Right kidney (tissue), 1 donor: ENCODE results near the gene TTC28.
"Not testable (repeated sequence)": the region's sequence is repeated elsewhere in the genome, so short reads cannot be mapped to it uniquely, and the experiment has no call there.

Experiments
- DNase-seq: peaks from one replicate; pipeline ENCODE4 v3.0.0-alpha.2; 2016

The TTC28 gene

DNA sequence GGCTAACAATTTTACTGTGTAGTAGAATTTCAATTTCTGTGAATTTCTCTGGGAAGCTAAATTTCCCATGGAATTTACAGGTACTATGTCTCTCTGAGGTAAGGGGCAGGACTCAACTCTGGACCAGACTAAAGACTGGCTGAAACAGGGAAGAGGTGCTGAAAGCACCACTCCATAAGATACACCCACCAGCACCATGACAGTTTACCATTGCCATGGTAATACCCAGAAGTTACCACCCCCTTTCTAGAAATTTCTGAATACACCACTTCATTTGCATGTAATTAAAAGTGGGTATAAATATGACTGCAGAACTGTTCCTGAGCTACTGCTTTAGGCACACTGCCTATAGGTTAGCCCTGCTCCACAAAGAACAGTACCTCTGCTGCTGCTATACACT is 274.1 kb downstream of the TTC28 start:
- no peak for DNase-seq

DNA sequence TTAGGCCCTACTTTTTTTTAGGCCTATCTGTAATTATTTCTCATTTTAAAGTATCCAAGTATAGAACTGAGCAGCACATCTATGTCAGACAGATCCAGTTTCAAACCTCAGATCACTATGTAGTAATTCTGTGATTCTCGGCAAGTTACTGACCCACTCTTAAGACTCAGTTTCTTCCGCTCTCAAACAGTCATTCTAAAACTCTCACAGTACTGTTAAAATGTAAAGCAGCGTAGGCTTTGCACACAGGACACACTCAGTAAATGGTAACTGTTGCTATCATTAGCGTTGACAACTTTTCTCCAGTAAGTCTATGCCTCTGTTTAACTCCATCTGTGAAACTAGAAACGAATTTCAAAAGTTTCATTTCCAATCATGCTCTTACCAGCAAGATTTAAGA is 277.1 kb downstream of the TTC28 start:
- no peak for DNase-seq

DNA sequence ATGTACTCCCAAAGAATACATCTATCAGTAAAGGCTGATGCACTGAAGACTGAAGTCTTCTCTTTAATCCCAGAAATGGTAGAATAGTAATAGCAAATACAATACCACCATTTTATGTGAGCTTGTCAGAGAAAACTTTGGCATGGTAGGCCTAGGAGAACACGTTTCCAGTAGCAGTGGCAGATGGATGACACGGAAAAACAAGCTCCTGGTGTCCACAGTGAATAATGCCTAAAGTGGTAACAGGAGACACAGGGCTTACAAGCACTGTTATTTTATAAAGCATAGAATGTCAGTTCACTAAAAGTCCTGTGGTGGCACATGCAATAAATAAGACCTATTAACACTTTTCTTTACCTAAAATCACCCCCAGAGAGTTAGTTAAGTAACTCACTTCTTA is 277.6 kb downstream of the TTC28 start:
- DNase-seq, result no peak

DNA sequence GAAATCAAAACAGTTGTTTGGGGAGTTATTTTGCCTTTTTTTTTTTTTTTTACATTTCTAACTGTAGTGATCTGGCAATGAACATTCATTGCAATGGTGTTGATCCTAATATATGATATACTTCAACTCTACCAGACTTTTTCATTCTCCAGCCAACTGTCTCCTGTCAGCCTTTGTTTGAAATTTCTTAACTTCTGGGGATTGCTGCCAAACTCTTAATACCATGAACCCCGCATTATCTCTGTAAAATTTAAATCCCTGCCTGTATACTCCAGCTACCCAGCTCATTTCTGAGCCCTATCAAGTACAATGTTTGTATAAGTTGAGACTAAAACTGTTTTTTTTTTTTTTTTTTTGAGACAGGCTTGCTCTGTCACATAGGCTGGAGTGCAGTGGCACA is 280.7 kb downstream of the TTC28 start:
- no peak for DNase-seq

GRCh38 chr22:28398355-28398754 is 281.3 kb downstream of the TTC28 start:
- DNase-seq, result no peak

DNA sequence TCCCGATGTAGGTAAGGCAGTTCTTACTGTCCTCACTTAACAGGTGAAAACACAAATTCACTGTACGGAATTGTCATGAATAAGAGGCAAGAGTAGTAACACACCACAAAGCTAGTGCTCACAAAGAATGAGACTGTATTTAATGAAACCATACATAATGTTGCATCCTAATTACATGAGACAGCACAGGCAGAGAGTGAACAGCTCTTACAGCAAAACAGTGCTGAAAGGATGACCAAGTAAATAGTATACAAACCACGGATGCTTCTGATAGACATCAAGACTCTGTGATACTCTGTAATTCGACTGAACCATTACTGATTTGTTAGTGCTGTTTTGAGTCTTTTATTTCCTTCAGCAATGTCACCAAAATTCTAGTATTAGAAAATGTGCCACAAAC is 282.3 kb downstream of the TTC28 start:
- no peak for DNase-seq

GRCh38 chr22:28395920-28396753 is 283.5 kb downstream of the TTC28 start:
- DNase-seq, result no peak

GRCh38 chr22:28395520-28395919 is 284.1 kb downstream of the TTC28 start:
- DNase-seq, result no peak

GRCh38 chr22:28394513-28395110 is 285.0 kb downstream of the TTC28 start:
- no peak for DNase-seq

DNA sequence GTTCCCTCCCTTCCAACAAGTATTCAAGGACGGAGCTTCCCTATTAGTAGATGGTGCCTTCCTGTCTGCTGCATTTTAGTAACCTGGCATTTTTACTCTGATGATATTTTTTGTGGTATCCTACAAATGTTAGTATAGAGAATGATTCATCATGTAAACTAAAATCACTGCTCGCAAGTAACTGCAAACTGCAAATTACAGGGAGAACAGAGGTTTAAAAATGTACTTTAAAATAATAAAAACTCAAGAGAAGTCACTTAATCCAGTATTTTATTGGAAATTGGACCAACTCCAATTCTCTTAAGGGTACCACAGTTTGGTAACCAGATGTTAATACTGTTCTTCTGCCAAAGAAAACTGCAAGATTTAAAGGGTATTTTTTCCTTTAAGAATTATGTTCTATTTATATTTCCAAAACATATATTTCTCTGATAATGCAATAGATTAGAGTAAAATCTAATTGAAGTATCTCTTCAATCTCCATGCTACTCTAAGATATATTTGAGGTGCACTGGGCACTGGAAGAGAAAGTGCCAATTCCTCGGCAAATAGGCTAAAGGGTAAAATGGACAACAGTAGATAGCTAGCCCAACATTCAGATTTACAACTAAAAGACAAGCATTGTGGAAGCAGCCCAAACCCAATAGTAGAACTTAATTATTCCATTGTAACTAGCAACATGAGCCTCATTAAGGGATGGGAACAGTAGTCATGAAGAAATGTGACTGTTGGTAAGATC is 298.0 kb downstream of the TTC28 start:
- no peak for DNase-seq

DNA sequence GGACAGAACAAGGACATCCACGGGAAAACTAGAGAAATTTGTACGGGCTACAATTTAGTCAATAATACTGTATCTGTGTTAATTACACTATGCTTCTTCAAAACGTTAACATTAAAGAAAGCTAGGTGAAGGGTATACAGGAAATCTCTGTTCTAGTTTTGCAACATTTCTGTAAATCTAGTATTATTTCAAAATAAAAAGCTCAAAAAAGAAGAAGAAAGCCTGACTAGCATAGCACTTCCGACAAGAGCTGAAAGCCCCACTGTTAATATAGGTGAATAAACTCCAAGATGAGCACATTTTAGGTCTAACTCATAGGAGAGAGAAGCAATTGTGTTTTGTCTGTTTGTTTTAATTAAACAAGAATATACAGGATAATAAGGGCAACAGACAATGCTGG is 299.7 kb downstream of the TTC28 start:
- DNase-seq, result no peak

DNA sequence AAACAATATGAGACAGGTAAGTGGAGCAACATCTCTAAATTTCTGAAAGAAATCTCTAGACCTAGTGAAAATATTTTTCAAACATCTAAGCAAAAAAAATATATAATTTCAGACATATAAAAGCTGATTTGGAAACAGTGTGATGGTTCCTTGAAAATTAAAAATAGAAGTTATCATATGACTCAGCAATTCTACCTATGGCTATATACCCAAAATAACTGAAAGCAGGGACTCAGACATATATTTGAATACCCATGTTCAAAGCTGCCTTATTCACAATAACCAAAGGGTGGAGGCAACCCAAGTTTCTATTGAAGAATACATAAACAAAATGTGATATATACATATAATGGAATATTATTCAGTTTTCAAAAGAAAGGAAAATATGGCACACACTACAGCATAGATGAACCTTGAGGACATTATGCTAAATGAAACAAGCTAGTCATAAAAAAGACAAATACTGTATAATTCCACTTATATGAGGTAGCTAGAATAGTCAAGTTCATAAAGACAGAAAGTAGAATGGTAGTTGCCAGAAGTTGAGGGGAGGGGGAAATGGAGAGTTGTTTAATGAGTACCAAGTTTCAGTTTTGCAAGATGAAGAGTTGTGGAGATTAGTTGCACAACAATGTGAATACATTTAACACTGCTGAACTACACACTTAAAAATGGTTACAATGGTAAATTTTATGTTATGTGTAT is 300.4 kb downstream of the TTC28 start:
- no peak for DNase-seq

DNA sequence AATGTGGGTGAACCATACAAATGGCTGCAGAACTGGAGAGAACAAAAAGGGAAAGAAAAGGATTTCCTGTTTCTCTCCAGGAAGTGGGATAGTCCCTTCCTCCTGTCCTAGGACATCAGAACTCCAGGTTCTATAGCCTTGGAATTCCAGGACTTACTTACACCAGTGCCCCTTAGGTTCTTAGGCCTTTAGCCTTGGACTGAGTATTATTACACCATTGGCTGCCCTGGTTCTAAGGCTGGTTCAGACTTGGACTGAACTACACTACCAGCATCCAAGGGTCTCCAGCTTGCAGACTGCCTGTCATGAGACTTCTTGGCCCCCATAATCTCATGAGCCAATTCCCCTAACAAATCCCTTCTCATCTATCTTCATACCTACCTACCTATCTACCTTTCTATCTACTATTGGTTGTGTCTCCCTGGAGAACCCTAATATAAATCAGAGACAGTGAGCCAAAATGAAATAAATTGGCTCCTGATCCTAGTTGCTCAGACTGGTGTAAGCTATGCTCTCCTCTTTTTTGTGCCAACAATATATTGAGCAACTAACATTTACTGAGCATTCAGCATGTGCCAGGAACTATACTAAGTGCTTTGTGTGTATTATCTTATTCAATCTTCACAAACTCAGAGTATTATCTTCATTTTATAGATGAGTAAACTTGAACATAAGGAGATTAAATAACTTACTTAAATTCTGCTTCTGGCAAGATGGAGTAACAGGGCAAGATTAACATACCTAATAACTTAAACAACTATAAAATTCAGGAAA is 303.7 kb downstream of the TTC28 start:
- no peak for DNase-seq

- DNase-seq, result no peak
These were observed 305.8 kb downstream of the TTC28 start for GRCh38 chr22:28373831-28374230.

GRCh38 chr22:28369854-28370253 is 309.8 kb downstream of the TTC28 start:
- DNase-seq, result no peak

DNA sequence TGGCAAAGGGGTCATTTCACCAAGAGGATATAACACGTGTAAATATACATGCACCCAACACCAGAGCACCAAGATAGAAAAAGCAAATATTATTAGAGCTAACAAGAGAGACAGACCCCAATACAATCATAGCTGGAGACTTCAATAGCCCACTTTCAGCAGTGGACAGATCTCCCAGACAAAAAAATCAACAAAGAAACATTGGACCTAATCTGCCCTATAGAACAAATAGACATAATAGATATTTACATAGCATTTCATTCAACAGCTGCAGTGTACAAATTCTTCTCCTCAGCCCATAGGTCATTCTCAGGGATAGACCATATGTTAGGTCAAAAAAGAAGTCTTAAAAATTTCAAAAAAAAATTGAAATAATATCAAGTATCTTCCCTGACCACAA is 312.8 kb downstream of the TTC28 start:
- DNase-seq, result no peak

- DNase-seq, result no peak
These were observed 314.3 kb downstream of the TTC28 start for GRCh38 chr22:28365371-28365770.

- DNase-seq, result not testable (repeated sequence)
These were observed 315.5 kb downstream of the TTC28 start for GRCh38 chr22:28364105-28364504.

GRCh38 chr22:28360939-28361338 is 318.7 kb downstream of the TTC28 start:
- no peak for DNase-seq

DNA sequence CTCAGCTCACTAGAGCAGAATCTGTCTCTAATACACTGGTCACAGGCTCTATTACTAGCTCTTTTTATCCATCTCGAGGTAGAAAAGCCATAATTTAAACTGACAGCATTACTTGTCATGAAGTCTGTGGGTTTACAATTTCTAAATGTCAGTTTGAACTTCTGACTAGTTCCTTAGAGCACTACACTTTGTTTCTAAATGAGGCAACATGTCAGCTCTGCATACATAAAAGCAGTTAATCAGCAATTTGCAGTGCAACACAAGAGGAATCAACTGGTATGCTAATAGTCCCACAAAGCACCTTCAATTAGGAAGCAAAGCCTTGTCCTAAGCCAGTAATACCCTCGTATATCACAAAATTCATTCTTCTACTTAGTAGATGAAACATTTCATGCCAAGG is 321.3 kb downstream of the TTC28 start:
- DNase-seq, result no peak

- DNase-seq, result no peak
These were observed 322.4 kb downstream of the TTC28 start for GRCh38 chr22:28357193-28357592.

DNA sequence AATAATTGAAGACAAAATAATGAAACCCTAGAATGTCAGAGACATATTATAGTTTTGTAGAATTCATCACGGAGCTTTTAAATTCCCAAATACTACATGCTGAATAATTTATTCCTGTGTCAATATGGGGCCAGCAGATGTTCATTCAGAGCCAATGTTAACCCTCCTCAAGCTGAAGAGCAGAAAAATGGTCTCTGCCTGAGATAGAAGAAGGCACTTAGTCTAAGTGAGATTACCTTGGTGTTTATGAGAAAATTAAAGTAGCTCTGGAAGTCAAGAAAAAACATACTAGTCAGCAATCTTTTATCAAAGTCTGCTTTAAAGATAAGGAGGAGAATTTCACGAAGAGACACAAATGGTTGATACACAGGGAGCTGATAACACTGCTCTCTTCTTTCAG is 328.2 kb downstream of the TTC28 start:
- no peak for DNase-seq
